Neural crest cell (in vitro differentiated cells): Measurements from ENCODE around the gene DIP2B. TPM values are rescaled to one million over a fixed set of nuclear protein-coding genes. Genes with fewer than 3 reads are reported as not detected.

Experiments
- DNase-seq: peaks from one replicate; pipeline ENCODE4 v3.0.0; 2021; ENCODE audit warnings: low read depth, mixed read lengths, low spot score
- H3K27ac Mint-ChIP-seq: one replicate; pipeline ENCODE4 v1.8.0; 2021; ENCODE audit warnings: mild to moderate bottlenecking, mixed read lengths; ENCODE audit not compliant: unreplicated experiment
- H3K27me3 Mint-ChIP-seq: 2 replicates; pipeline ENCODE4 v1.8.0; 2021; ENCODE audit warnings: low read depth, mild to moderate bottlenecking, mixed read lengths
- H3K36me3 Mint-ChIP-seq: 2 replicates; pipeline ENCODE4 v1.8.0; 2021; ENCODE audit warnings: low read depth, mild to moderate bottlenecking, mixed read lengths
- H3K4me1 Mint-ChIP-seq: 2 replicates; pipeline ENCODE4 v1.8.0; 2021; ENCODE audit warnings: mixed read lengths
- H3K4me3 Mint-ChIP-seq: one replicate; pipeline ENCODE4 v1.8.0; 2021; ENCODE audit warnings: mild to moderate bottlenecking, mixed read lengths
- H3K9me3 Mint-ChIP-seq: 2 replicates; pipeline ENCODE4 v1.8.0; 2021; ENCODE audit warnings: mixed read lengths
- CTCF ChIP-seq: fragments of 200-600 bp; sonication (generic); conservative IDR thresholded peaks from 2 replicates; pipeline ENCODE4 v1.5.0; 2021; ENCODE audit warnings: antibody characterized with exemption, mild to moderate bottlenecking
- total RNA-seq: library from RNA; stranded (reverse); gene quantifications from 2 replicates; pipeline ENCODE4 v1.2.1, GENCODE V29; 2021

Gene DIP2B
- total RNA-seq, 1 donor from 2014 or later, result 39.4 TPM

- H3K9me3 Mint-ChIP-seq, result no peaks in the 10 kb centered on the region
- H3K36me3 Mint-ChIP-seq, result peaks cover 11% of the 10 kb centered on the region
- H3K27me3 Mint-ChIP-seq, result no peaks in the 10 kb centered on the region
- no peak for DNase-seq
- H3K4me3 Mint-ChIP-seq, result no peak overlapping the region
- TF ChIP-seq CTCF, result no peak
- H3K27ac Mint-ChIP-seq, result no peak overlapping the region
- peaks cover 13% of the 10 kb centered on the region for H3K4me1 Mint-ChIP-seq
Measured at GRCh38 chr12:50689437-50689836, 184.7 kb downstream of the DIP2B start.

GRCh38 chr12:50690925-50691324 lies 186.1 kb downstream of the DIP2B start:
- Mint-ChIP-seq H3K9me3 (no peaks in the 10 kb centered on the region), H3K27ac (peak overlapping the region; percentile 74), H3K27me3 (no peaks in the 10 kb centered on the region), H3K36me3 (peaks cover 11% of the 10 kb centered on the region), H3K4me1 (peaks cover 13% of the 10 kb centered on the region), H3K4me3 (no peak overlapping the region)
- TF ChIP-seq CTCF, result no peak
- DNase-seq, result no peak

- DNase-seq, result no peak
- Mint-ChIP-seq H3K36me3 (peaks cover 6% of the 10 kb centered on the region), H3K9me3 (no peaks in the 10 kb centered on the region), H3K27me3 (no peaks in the 10 kb centered on the region), H3K4me3 (no peak overlapping the region), H3K27ac (no peak overlapping the region), H3K4me1 (peaks cover 3% of the 10 kb centered on the region)
- TF ChIP-seq CTCF, result no peak
Measured at GRCh38 chr12:50695961-50696360, 191.2 kb downstream of the DIP2B start.

- Mint-ChIP-seq H3K27me3 (no peaks in the 10 kb centered on the region), H3K36me3 (peaks cover 6% of the 10 kb centered on the region), H3K4me1 (no peaks in the 10 kb centered on the region)
Measured at GRCh38 chr12:50696931-50697330, 192.1 kb downstream of the DIP2B start.

GRCh38 chr12:50699154-50699553 lies 194.4 kb downstream of the DIP2B start:
- no peak for TF ChIP-seq CTCF

More at GRCh38 chr12:50696931-50697330, 192.1 kb downstream of the DIP2B start:
- TF ChIP-seq CTCF, result no peak
- H3K9me3 Mint-ChIP-seq, result no peaks in the 10 kb centered on the region
- no peak for DNase-seq
- no peak overlapping the region for H3K27ac Mint-ChIP-seq
- no peak overlapping the region for H3K4me3 Mint-ChIP-seq

GRCh38 chr12:50699940-50700339 lies 195.2 kb downstream of the DIP2B start:
- no peak for TF ChIP-seq CTCF
- H3K36me3 Mint-ChIP-seq, result peaks cover 9% of the 10 kb centered on the region
- H3K9me3 Mint-ChIP-seq, result no peaks in the 10 kb centered on the region
- no peaks in the 10 kb centered on the region for H3K27me3 Mint-ChIP-seq
- no peak for DNase-seq
- no peak overlapping the region for H3K27ac Mint-ChIP-seq
- H3K4me1 Mint-ChIP-seq, result no peaks in the 10 kb centered on the region
- no peak overlapping the region for H3K4me3 Mint-ChIP-seq

More at GRCh38 chr12:50699154-50699553, 194.4 kb downstream of the DIP2B start:
- peaks cover 7% of the 10 kb centered on the region for H3K36me3 Mint-ChIP-seq
- no peaks in the 10 kb centered on the region for H3K9me3 Mint-ChIP-seq
- no peaks in the 10 kb centered on the region for H3K4me1 Mint-ChIP-seq
- H3K27ac Mint-ChIP-seq, result no peak overlapping the region
- H3K4me3 Mint-ChIP-seq, result no peak overlapping the region
- no peak for DNase-seq
- H3K27me3 Mint-ChIP-seq, result no peaks in the 10 kb centered on the region
